GM12801 (cell line): ENCODE measurements around the gene SH3GL1.

Experiments
- TF ChIP-seq, protein P1 (sequence below): IDR thresholded peaks from one replicate; pipeline ENCODE4 v1.5.1; 2011; ENCODE audit warnings: control low read depth; ENCODE audit not compliant: insufficient read length; ENCODE audit errors: extremely low read depth

The SH3GL1 gene, protein sequence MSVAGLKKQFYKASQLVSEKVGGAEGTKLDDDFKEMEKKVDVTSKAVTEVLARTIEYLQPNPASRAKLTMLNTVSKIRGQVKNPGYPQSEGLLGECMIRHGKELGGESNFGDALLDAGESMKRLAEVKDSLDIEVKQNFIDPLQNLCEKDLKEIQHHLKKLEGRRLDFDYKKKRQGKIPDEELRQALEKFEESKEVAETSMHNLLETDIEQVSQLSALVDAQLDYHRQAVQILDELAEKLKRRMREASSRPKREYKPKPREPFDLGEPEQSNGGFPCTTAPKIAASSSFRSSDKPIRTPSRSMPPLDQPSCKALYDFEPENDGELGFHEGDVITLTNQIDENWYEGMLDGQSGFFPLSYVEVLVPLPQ

DNA sequence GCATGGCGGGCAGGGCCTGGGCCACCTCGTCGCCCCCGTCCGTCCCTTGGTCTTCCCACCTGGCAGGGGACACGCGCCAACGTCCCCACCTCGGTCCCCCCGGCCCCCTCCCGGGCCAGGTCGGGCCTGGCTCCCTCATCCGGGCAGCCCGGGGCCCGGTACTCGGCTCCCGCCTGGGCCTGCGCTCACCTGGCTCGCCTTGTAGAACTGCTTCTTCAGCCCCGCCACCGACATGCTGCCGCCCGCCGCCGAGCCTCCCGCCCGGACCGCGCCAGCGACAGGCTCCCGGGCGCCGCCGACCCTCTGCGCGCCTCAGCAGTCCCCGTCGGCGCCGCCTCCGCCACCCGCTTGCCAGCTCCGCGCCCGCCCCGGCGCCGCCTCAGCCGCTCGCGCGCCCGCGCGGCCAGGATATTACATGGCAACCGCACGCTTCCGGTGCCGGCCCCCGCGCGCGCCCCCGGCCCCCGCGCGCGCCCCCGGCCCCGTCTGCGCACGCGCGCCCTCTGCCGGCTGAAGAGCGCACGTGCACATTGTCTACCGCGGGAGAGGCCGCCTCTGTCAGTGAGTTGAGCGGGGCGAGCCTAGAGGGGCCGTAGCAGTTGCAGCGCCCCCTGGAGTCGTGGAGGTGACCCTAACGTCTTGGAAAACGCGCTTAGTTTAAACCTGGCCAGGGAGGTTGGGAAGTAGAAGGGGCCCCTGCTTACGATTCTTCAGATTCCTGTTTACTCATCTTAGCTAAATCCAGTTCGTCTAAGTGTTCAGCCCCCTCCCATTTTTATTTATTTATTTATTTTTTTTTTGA is at the start of gene SH3GL1:
SH3GL1 (minus strand) TSS at position 413 of the 802 bp plus-strand sequence; CDS start at position 234, 179 bp downstream.
- TF ChIP-seq, protein P1, sequence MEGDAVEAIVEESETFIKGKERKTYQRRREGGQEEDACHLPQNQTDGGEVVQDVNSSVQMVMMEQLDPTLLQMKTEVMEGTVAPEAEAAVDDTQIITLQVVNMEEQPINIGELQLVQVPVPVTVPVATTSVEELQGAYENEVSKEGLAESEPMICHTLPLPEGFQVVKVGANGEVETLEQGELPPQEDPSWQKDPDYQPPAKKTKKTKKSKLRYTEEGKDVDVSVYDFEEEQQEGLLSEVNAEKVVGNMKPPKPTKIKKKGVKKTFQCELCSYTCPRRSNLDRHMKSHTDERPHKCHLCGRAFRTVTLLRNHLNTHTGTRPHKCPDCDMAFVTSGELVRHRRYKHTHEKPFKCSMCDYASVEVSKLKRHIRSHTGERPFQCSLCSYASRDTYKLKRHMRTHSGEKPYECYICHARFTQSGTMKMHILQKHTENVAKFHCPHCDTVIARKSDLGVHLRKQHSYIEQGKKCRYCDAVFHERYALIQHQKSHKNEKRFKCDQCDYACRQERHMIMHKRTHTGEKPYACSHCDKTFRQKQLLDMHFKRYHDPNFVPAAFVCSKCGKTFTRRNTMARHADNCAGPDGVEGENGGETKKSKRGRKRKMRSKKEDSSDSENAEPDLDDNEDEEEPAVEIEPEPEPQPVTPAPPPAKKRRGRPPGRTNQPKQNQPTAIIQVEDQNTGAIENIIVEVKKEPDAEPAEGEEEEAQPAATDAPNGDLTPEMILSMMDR, result no peak

DNA sequence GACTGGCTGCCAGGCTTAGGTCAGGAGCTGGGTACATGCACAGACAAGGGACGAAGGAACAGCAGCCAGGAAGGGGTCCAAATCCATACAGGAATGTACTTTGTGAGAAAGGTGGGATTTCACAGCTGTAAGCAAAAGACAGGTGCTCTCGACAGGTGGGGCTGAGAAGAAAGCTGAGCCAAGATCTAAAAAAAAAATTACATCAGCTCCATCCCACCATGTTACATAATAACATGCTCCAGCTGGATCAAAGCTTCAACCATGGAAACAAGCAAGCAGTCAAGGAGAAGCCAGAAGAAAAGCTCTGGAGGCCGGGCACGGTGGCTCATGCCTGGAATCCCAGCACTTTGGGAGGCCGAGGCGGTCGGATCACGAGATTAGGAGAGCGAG is 49.3 kb upstream of the SH3GL1 start:
- TF ChIP-seq, protein P1, result no peak

DNA sequence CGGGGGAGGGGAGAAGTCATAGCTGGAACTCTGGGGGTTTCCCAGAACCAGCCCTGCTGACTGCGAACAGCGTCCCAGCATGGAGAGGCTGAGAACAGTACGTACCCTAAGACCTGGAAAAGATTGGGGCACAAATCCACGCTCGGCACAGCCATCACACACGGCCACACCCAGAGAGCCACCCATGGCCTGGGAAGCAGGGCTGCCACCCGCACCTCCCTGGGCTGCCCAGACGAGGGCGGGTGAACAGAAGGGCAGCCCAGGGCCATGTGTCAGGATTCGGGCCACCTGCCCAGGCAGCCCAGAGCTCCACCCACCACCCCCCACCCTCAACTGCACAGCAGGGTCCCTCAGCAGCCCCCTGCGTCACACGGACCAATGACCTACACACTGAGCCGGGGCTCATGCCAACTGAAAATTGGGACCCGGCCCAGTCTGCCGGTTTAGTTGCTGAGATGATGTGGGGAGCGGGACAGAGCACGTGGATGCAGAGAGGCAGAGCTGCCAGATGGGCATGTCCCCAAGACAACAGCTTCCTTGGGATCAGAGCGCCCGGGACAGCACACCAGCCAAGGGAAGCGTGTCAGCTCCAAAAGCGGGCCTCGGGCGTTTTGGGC is 48.8 kb upstream of the SH3GL1 start:
- TF ChIP-seq, protein P1, result no peak

DNA sequence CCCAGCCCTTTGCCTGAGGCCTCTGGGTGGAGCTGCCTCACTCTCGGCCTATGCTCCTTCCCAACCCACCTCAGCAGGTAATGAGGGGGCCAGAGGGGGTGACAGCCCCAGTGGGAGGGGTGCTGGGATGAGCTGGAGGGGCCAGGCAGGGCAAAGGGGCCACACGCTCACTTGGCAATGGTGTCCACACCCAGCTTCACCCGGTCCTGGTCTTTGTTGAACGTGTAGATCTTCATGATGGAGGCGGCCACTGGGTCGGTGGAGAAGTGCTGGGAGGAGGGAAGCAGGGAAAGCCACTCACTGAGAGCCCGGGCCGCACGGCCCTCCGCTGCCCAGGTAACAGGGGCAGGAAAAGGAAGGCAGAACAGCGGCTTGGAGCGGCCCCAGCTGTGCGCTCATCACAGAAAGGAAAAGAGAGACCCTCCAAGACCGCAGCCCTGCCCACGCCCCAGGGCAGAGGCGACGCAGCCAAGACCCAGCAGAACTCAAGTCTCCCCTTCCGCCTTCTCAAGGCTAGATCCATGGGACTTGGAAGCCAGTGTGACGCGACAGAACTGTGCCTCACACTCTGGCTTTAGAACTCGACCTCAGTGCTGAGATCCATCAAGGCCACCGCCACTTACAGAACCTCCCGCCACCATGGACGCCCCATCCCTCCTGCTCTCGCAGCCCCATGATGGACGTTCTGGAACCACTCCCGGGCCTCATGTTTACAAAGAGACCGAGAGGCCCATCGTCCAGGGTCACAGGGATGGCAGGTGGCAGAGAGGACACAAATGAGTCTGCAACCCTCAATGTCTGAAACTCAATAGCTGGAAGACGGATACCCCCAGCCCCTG is 48.0 kb upstream of the SH3GL1 start:
- TF ChIP-seq, protein P1, result no peak

DNA sequence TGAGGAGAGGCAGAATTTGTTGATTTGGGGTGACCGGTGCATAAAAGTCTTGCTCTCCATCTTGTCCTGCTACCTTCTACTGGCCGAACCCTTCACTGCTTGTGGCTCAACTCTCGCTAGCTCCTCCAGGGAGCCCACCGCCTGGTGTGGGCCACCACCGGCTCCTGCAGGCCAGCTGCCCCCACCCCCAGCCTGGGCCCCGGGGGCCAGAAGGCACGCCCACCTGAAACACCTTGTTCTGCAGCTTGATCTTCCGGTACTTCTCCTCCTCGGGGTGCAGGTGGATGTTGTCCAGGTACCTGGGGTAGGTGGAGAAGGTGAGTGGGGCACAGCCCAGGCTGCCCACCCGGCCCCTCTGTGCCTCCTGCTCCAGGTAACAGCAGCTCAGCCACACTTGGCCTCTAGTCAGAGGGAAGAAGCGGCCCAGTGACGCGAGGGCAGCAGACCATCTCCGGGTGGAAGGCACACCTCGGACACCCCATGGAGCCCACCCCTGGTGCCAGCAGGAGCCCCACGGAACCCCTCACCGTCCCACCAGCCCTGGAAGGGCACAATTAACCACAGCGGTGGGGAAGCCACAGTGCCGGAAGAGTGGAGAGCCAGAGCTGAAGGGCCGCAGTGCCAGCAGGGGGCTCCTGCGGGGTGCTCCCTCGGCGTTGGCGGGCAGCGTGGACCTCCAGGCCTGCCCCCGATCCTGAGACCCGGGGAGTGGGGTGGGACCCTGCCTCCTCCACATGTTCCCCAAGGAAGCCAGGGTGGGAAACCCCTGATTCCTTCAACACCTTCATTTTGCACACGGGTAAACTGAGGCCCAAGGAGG is 47.2 kb upstream of the SH3GL1 start:
- TF ChIP-seq, protein P1, result no peak

DNA sequence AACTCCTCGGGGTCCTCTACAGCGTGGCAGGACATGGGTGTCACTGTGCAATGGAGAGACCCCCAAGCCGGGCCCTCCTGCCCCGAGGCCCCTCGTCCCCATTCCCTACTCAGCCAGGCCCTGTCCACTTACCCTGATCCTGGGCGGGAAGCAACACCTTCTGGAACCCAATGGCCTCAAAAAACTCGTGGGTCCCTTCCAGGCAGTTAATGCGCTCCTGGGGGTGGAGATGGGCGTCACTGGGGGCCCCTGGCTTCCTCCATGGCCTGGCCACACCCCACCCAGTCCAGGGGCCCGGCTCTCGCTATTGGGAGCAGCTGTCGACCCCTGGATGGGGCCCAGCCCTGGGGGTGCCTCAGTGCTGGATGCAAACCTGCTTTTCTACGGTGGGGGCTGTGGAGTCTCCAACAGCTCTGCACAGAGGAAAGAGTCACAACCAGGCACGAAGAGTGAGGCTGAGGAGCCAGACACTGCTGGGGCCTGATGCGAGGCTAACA is 46.4 kb upstream of the SH3GL1 start:
- TF ChIP-seq, protein P1, result no peak
